Fibroblast of villous mesenchyme (primary cell): ENCODE measurements around the gene FAAP100. TPM values are rescaled to one million over a fixed set of nuclear protein-coding genes. Genes with fewer than 3 reads are reported as not detected.
A peak's percentile ranks its signal among the peaks of the same experiment; 100 is the strongest.
"Not testable (repeated sequence)": the region's sequence is repeated elsewhere in the genome, so short reads cannot be mapped to it uniquely, and the experiment has no call there.

ENCODE experiments used
- DNase-seq: peaks from one replicate; pipeline ENCODE4 v3.0.0-alpha.2; 2010; ENCODE audit warnings: low read depth
- H3K4me3 ChIP-seq: 2 replicates; pipeline ENCODE4 v1.5.1; 2011; ENCODE audit warnings: low read depth, mild to moderate bottlenecking, low read length
- CTCF ChIP-seq: IDR thresholded peaks from 2 replicates; pipeline ENCODE4 v1.5.1; 2012; ENCODE audit warnings: low read depth, mild to moderate bottlenecking, low read length; ENCODE audit not compliant: insufficient read depth
- total RNA-seq: library from RNA; depleted of rRNA; stranded (reverse); fragments of >200 nt; gene quantifications from 2 replicates; pipeline ENCODE4 v1.2.3, GENCODE V29; 2012

Gene FAAP100
- total RNA-seq, 1 donor, result 27.6 TPM

GRCh38 chr17:81589612-81590011 is 37.5 kb upstream of the FAAP100 start:
- no peak for DNase-seq

GRCh38 chr17:81586096-81586495 is 33.9 kb upstream of the FAAP100 start:
- TF ChIP-seq CTCF, result no peak
- H3K4me3 ChIP-seq, result no peak overlapping the region
- DNase-seq, result no peak

More at GRCh38 chr17:81589612-81590011, 37.5 kb upstream of the FAAP100 start:
- no peak overlapping the region for H3K4me3 ChIP-seq
- no peak for TF ChIP-seq CTCF

- not testable (repeated sequence) for H3K4me3 ChIP-seq
Measured at GRCh38 chr17:81584771-81585170, 32.6 kb upstream of the FAAP100 start.

GRCh38 chr17:81583589-81584342 is 31.6 kb upstream of the FAAP100 start:
- peak; percentile 83 for DNase-seq
- no peak for TF ChIP-seq CTCF
- H3K4me3 ChIP-seq, result no peak overlapping the region

More at GRCh38 chr17:81584771-81585170, 32.6 kb upstream of the FAAP100 start:
- DNase-seq, result not testable (repeated sequence)

GRCh38 chr17:81582749-81583148 is 30.6 kb upstream of the FAAP100 start:
- no peak for DNase-seq
- no peak overlapping the region for H3K4me3 ChIP-seq
- TF ChIP-seq CTCF, result no peak

- no peak for DNase-seq
- no peak overlapping the region for H3K4me3 ChIP-seq
Measured at GRCh38 chr17:81582341-81582740, 30.2 kb upstream of the FAAP100 start.

GRCh38 chr17:81581758-81582157 is 29.6 kb upstream of the FAAP100 start:
- DNase-seq, result no peak
- no peak for TF ChIP-seq CTCF
- no peak overlapping the region for H3K4me3 ChIP-seq

More at GRCh38 chr17:81582341-81582740, 30.2 kb upstream of the FAAP100 start:
- no peak for TF ChIP-seq CTCF
